ENCODE data around the gene SLC17A7. TPM values are rescaled to one million over a fixed set of nuclear protein-coding genes. Genes with fewer than 3 reads are reported as not detected.

The SLC17A7 gene
- total RNA-seq = 1 to 10 TPM; 1.1 to 1.7 (median 1.2) TPM

GRCh38 chr19:49441210-49441959 lies at the start of gene SLC17A7:
TSS of gene SLC17A7 (minus strand) at chr19:49441527. CDS start at chr19:49441379, 148 bp downstream.
- no peaks in the 10 kb centered on the region for H3K9me3 ChIP-seq
- no peak for TF ChIP-seq POLR2A (IDR thresholded peaks at IDR 0.05)
- no peak for TF ChIP-seq POLR2AphosphoS5 (IDR thresholded peaks at IDR 0.05)
- TF ChIP-seq, protein P1, sequence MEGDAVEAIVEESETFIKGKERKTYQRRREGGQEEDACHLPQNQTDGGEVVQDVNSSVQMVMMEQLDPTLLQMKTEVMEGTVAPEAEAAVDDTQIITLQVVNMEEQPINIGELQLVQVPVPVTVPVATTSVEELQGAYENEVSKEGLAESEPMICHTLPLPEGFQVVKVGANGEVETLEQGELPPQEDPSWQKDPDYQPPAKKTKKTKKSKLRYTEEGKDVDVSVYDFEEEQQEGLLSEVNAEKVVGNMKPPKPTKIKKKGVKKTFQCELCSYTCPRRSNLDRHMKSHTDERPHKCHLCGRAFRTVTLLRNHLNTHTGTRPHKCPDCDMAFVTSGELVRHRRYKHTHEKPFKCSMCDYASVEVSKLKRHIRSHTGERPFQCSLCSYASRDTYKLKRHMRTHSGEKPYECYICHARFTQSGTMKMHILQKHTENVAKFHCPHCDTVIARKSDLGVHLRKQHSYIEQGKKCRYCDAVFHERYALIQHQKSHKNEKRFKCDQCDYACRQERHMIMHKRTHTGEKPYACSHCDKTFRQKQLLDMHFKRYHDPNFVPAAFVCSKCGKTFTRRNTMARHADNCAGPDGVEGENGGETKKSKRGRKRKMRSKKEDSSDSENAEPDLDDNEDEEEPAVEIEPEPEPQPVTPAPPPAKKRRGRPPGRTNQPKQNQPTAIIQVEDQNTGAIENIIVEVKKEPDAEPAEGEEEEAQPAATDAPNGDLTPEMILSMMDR (IDR thresholded peaks at IDR 0.05) = no peak
- TF ChIP-seq EP300 (IDR thresholded peaks at IDR 0.05) = no peak
- 5 to 9% methylated on average over 13 of the region's 56 CpGs for WGBS, 2 donors (ENCODE audit: low coverage in 1 of 2)
- H3K27ac ChIP-seq = peak within 1 kb of the TSS in 3 of 4 donors; percentile 77 to 82 (median 82)
- peak within 1 kb of the TSS in 1 of 2 donors; percentile 67 for H3K4me3 ChIP-seq
- peaks cover 69% of the 10 kb centered on the region for H3K27me3 ChIP-seq
- peaks cover 0 to 4% of the 10 kb centered on the region in 2 donors for H3K36me3 ChIP-seq
- peak; percentile 26 for ATAC-seq
- H3K4me1 ChIP-seq = peaks cover 0 to 31% (median 5%) of the 10 kb centered on the region in 3 donors

GRCh38 chr19:49490287-49491029 lies 49.1 kb upstream of the SLC17A7 start:
- no peak for TF ChIP-seq EP300 (IDR thresholded peaks at IDR 0.05)
- TF ChIP-seq, protein P1 (IDR thresholded peaks at IDR 0.05) = peak in 1 of 4 experiments; percentile 9
- no peak for ATAC-seq
- no peak overlapping the region for H3K4me3 ChIP-seq
- H3K36me3 ChIP-seq = peaks cover 7 to 58% of the 10 kb centered on the region in 2 donors
- no peaks in the 10 kb centered on the region for H3K9me3 ChIP-seq
- H3K27ac ChIP-seq = peak overlapping the region in 3 of 4 donors; percentile 49 to 93 (median 90)
- H3K27me3 ChIP-seq = no peaks in the 10 kb centered on the region
- H3K4me1 ChIP-seq = peaks cover 7 to 44% (median 22%) of the 10 kb centered on the region in 3 donors
- 100% methylated on average over 2 of the region's 27 CpGs; no CpG with 5 or more reads in 1 of the 2 donors for WGBS, 2 donors (ENCODE audit: low coverage in 1 of 2)

DNA sequence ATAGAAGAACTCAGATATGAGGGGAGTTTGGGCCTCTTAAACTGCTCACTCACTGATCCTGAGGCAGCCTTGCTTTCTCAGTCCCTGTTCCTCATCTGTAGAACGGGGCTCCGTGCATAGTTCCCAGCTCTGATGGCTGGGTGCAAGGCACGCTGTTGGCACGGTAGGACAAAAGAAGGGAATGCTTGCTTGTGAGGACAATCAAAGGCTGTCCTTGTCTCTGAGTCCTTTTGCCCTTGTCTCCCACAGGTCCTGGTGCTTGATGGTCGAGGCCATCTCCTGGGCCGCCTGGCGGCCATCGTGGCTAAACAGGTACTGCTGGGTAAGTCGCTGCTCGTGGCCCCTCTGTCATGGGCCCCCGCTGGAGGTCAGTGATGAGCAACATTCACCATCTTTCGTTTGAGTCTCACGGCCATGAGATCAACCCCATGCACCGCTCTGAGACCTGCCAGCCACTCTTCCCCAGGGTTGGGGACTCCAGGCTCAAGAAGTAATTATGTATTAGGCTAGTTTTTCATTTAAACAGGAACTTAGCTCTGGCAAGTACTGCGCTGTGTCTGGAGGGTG lies 48.4 kb upstream of the SLC17A7 start:
- Histone ChIP-seq H3K27me3 (no peaks in the 10 kb centered on the region), H3K9me3 (no peaks in the 10 kb centered on the region), H3K4me1 (peaks cover 7 to 39% (median 18%) of the 10 kb centered on the region in 3 donors), H3K4me3 (peak overlapping the region in 1 of 2 donors; percentile 73), H3K36me3 (peaks cover 7 to 62% of the 10 kb centered on the region in 2 donors), H3K27ac (peak overlapping the region in 3 of 4 donors; percentile 90 to 93 (median 93))
- TF ChIP-seq, protein P1 (IDR thresholded peaks at IDR 0.05) = no peak
- TF ChIP-seq EP300 (IDR thresholded peaks at IDR 0.05) (no peak), POLR2AphosphoS5 (IDR thresholded peaks at IDR 0.05) (no peak), POLR2A (IDR thresholded peaks at IDR 0.05) (no peak)
- 60% methylated on average over 3 of the region's 15 CpGs; no CpG with 5 or more reads in 1 of the 2 donors for WGBS, 2 donors (ENCODE audit: low coverage in 1 of 2)
- no peak for ATAC-seq

DNA sequence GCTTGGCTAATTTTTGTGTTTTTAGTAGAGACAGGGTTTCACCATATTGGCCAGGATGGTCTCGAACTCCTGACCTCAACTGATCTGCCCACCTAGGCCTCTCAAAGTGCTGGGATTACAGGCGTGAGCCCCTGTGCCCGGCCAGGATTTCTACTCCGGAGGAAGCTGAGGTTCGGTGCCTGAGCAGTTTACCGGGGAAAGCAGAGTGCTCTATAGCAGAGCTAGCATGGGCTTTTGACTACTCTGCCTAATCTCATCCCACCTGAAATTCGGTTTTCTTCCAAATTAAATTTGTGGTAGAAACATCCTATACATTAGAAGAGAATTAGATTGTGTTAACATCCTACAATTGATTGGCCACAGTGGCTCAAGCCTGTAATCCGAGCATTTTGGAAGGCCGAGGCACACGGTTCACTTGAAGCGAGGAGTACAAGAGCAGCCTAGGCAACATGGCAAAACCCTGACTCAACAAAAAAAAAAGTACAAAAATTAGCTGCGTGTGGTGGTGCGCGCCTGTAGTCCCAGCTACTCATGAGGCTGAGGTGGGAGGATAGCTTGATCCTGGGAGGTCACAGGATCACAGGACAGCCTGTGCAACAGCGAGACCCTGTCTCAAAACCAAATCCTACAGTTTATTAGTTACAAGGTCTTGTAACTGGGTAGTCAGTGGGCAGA lies 47.7 kb upstream of the SLC17A7 start:
- Histone ChIP-seq H3K4me3 (peak overlapping the region; percentile 73 to 92), H3K36me3 (peaks cover 7 to 68% of the 10 kb centered on the region in 2 donors), H3K4me1 (peaks cover 7 to 39% (median 18%) of the 10 kb centered on the region in 3 donors), H3K27me3 (no peaks in the 10 kb centered on the region), H3K9me3 (no peaks in the 10 kb centered on the region), H3K27ac (peak overlapping the region; percentile 87 to 93 (median 92))
- 18 to 30% methylated on average over 10 to 14 of the region's 15 CpGs for WGBS, 2 donors (ENCODE audit: low coverage in 1 of 2)
- ATAC-seq = no peak
- TF ChIP-seq, protein P1 (IDR thresholded peaks at IDR 0.05) = no peak
- TF ChIP-seq POLR2AphosphoS5 (IDR thresholded peaks at IDR 0.05) (no peak), POLR2A (IDR thresholded peaks at IDR 0.05) (no peak), EP300 (IDR thresholded peaks at IDR 0.05) (no peak)
